GM18858 (cell line): ENCODE measurements around the gene NARF.

Source experiments
- ATAC-seq: cut with Tn5 transposase; IDR thresholded peaks from one replicate; pipeline ENCODE4 v1.9.1; 2021; ENCODE audit not compliant: unreplicated experiment

Gene NARF

GRCh38 chr17:82470065-82470464, 11.5 kb downstream of the NARF start:
- ATAC-seq = no peak

GRCh38 chr17:82474223-82475010, 15.9 kb downstream of the NARF start:
- no peak for ATAC-seq

DNA sequence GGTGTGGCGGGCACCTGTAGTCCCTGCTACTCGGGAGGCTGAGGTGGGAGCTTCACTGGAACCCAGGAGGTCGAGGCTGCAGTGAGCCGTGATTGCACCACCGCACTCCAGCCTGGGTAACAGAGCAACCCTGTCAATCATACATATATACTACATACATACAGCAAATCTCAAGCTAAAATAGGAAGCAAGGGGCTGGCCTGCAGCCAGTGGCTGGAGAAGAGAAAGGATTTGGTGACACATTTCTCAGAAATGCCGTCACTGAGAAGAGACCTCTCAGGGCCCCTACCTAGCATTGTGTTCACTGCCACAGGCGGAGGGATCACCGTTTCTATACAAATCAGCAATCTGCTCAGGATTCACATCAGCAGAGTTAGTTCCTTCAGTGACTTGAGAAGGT, 16.9 kb downstream of the NARF start:
- ATAC-seq = no peak

DNA sequence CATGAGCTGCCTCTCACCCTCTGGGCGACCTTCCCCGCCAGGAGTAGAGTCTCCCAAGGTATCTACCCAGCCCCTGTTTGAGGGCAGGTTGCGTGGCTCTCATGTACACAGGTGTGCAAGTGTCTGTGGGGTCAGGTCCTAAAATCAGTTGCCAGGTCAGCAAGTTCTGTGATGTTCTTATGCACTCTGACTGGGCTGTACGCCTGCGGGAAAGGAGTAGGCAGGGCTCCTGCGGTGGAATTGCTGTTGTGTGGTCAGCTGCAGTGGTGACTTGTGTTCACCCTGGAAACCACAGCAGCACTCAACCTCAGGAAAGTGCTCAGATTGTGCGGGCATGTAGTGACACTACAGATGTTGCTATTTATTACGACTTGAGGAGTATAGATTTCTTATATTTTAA, 19.4 kb downstream of the NARF start:
- ATAC-seq = no peak

GRCh38 chr17:82479602-82480001, 21.1 kb downstream of the NARF start:
- no peak for ATAC-seq

- no peak for ATAC-seq
These were observed 21.8 kb downstream of the NARF start for GRCh38 chr17:82480318-82480717.

DNA sequence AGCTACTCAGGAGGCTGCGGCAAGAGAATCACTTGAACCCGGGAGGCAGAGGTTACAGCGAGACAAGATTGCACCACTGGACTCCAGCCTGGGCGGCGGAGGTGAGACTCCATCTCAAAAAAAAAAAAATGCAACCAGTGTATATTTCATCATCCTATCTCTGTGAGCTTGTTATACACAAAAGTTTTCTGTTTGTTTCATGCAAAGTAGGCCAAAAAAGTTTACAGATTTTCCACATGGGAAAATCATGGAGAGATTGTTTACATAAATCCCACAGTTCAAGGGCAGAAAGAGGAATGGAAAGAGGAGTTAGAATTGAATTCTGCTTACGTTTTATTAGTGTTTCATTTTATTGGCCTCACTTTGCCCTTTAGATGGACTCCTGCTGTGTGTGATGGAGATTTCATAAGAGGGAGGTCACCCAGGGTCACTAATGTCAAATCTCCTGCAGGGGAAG, 24.7 kb downstream of the NARF start:
- ATAC-seq = no peak

DNA sequence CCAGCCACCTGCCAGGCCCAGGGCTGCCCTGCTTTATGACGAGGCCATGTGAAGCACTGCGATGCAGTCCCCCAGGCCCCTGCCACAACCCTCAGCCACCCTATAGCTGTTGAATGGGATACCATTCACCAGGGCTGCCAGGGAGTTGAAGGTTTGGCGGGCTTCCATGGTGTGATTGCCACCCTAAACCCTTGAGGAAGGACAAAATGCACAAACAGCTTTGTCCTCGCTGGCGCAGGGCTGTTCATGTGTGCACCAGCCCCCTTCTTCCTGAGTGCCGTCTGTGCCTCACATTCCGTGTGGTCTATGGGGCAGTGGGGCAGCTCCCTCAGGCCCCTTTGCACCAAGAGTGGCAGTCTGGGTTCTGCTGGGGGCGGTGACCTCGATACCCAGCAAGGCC, 25.3 kb downstream of the NARF start:
- ATAC-seq = no peak

DNA sequence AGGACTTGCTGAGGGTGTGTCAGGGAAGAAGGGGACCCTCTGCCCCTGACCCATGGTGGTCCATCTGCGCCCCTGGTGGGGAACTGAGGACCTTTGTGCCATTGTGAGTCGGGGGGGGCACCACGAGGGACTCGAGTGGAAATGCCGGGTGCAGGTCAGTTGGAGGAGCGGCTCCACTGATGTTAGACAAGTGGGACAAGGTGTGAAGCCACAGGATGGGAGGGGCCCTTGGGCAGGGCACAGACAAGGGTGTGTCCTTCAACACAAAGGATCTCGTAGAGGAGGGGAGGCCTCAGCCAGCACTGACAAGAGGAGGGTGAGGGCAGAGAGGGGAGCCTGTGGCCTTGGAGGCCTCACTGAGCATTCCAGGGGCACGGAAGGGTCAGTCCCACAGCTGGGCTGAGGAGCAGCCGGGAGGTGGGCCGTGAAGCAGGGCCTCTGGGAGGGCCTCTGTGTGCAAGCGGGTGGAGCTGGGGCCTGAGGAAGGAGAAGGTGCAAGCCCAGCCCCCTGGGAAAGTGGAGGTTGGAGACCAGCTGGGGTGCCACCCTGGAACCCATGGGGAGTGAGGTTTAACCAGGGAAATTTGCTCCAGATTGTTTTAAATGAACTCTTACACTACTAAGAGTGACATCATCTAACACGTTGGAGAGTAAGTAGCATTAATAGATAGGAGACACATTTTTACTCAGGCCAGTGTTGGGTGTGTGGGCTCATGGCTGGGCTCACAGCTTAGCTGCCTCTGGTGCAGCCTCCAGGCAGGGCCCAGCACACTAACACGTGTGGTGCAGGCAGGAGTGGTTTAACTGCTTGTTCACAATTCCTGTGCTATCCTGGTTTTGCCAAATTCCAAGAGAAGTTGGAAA, 27.9 kb downstream of the NARF start:
- ATAC-seq = no peak

GRCh38 chr17:82487910-82488309, 29.4 kb downstream of the NARF start:
- no peak for ATAC-seq

DNA sequence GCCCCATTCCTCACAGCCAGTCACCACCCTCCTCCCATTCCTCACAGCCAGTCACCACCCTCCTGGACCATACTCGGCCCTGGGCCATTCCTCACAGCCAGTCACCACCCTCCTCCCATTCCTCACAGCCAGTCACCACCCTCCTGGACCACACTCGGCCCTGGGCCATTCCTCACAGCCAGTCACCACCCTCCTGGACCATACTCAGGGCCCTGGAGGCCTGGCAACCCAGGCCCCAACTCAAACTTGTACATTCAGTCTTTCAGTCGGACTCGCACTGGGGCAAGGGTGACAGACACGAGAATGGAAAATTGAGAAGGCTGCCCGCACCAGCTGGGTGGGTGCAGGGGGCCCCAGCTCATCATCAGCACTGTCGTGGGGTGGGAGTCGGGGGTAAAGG, 30.6 kb downstream of the NARF start:
- no peak for ATAC-seq

- ATAC-seq = no peak
These were observed 31.4 kb downstream of the NARF start for GRCh38 chr17:82489851-82490511.

- ATAC-seq = no peak
These were observed 32.1 kb downstream of the NARF start for GRCh38 chr17:82490512-82491195.

GRCh38 chr17:82491196-82491530, 32.6 kb downstream of the NARF start:
- ATAC-seq = no peak

- no peak for ATAC-seq
These were observed 33.0 kb downstream of the NARF start for GRCh38 chr17:82491533-82491932.

DNA sequence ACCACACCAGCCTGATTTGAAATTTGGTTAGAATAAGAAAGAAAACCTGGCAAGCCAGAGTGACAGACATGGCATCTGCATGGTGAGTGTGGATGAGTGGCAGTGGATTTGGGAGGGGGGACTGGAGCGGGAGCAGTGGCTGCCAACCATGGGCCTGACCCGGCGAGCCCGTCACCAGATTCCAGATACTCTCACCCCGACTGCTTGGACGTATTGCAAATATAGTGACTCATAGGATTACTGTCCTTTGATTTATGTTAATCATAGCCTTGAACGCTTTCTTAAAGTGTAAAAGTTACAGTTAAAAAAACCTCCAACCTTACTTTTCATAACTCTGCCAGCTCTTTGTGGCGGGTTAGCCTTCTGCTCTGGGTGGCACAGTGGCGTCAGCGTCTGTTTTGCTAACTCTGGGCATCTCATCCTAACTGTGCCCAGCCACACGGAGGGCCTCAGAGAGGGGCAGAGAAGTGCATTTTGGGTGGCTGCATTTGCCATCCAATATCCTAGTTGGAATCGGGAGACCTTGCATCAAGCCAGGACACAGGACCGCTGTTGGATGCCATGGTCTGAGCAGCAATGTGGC, 34.2 kb downstream of the NARF start:
- no peak for ATAC-seq

- ATAC-seq = no peak
These were observed 34.8 kb downstream of the NARF start for GRCh38 chr17:82493226-82493781.

- ATAC-seq = no peak
These were observed 35.9 kb downstream of the NARF start for GRCh38 chr17:82494236-82495055.

- ATAC-seq = no peak
These were observed 37.4 kb downstream of the NARF start for GRCh38 chr17:82495844-82496528.
